Heart right ventricle (tissue), 16 donors: ENCODE data around the gene CRYGD. TPM values are rescaled to one million over a fixed set of nuclear protein-coding genes. Genes with fewer than 3 reads are reported as not detected.
"Not testable (repeated sequence)": the region's sequence is repeated elsewhere in the genome, so short reads cannot be mapped to it uniquely, and the experiment has no call there.

Experiments used
- ATAC-seq, 8 donors: fragments of 200-7000 bp; cut with Tn5 transposase; one replicate each; pipeline ENCODE4 v1.9.1; 2020; ENCODE audit warnings: mild to moderate bottlenecking in 8 of 8, moderate library complexity in 8 of 8, moderate number of reproducible peaks in 1 of 8
- DNase-seq, 2 donors: peaks; one replicate each; pipeline ENCODE4 v3.0.0-alpha.2; 2020
- H3K27ac ChIP-seq, 10 donors: fragments of 200-600 bp; sonication (generic) in 2 of 10; one replicate each; pipeline versions ENCODE4 v1.5.0 to v1.8.0; 2020 to 2022; ENCODE audit warnings: mild to moderate bottlenecking in 3 of 10
- H3K27me3 ChIP-seq, 7 donors: fragments of 200-600 bp; one replicate each; pipeline ENCODE4 v1.8.0; 2021 to 2022; ENCODE audit warnings: mild to moderate bottlenecking in 2 of 7
- H3K36me3 ChIP-seq, 9 donors: fragments of 200-600 bp; sonication (generic) in 1 of 9; one replicate each; pipeline versions ENCODE4 v1.5.0 to v1.8.0; 2020 to 2022; ENCODE audit warnings: mild to moderate bottlenecking in 2 of 9
- H3K4me1 ChIP-seq, 9 donors: fragments of 200-600 bp; sonication (generic) in 1 of 9; one replicate each; pipeline versions ENCODE4 v1.5.0 to v1.8.0; 2020 to 2022; ENCODE audit warnings: mild to moderate bottlenecking in 4 of 9
- H3K4me3 ChIP-seq, 10 donors: fragments of 200-600 bp; sonication (generic) in 2 of 10; one replicate each; pipeline versions ENCODE4 v1.5.0 to v1.8.0; 2020 to 2022; ENCODE audit warnings: mild to moderate bottlenecking in 7 of 10, moderate library complexity in 2 of 10
- H3K9me3 ChIP-seq, 11 donors: fragments of 200-600 bp in 10 of 11; sonication (generic) in 2 of 11; one replicate each; pipeline versions ENCODE4 v1.5.0 to v1.8.0; 2013 to 2022; ENCODE audit warnings: mild to moderate bottlenecking in 2 of 11, control low read depth in 1 of 11, moderate library complexity in 1 of 11
- CTCF ChIP-seq, 9 donors: fragments of 200-600 bp; sonication (generic) in 2 of 9; IDR thresholded peaks; one replicate each; pipeline versions ENCODE4 v1.5.0 to v1.8.0; 2021 to 2022; ENCODE audit warnings: antibody characterized with exemption in 9 of 9, mild to moderate bottlenecking in 5 of 9, moderate library complexity in 1 of 9
- WGBS, 2 donors: extraction: QIAGEN DNeasy Blood & Tissue Kit; methylation state at CpG; one replicate each; pipeline ENCODE4 v1.1.7; 2013; ENCODE audit warnings: inconsistent platforms in 1 of 2; 5-methylcytosine and 5-hydroxymethylcytosine counted together
- intact Hi-C, 10 donors: fragments of 100-400 bp; cut with DNase I; formaldehyde crosslinking; loops; one replicate each; pipeline versions ENCODE4 v1.11.1 to v1.14.2; 2022
- polyA plus RNA-seq, 2 donors: library from polyadenylated mRNA; stranded (reverse); fragments of 200-250 nt; gene quantifications; one replicate each; pipeline ENCODE4 v1.2.3, GENCODE V29; 2013
- total RNA-seq, 10 donors: library from RNA; stranded (reverse); fragmentation: NEBNext Ultra II Directional in 3 of 10; extraction: Animal tissue kit (Norgen Biotek cat#: 25700) in 3 of 10; gene quantifications; one replicate each; pipeline versions ENCODE4 v1.2.1 to v1.2.4, GENCODE V29; 2021 to 2023
- donor health status: Arrhythmogenic right ventricular cardiomyopathy.
- donor health status: ischemic (EF 13 %, LVEDD 7.1; RV severe dilation, severe dysfunction).
- donor health status: healthy with polysubstance abuse.
- donor health status: DM: no; HTN: yes; CAD: no.
- donor health status: DM: no; HTN: no; CAD: no.
- donor health status: ischemic (EF 25% LVEDD 6.9; RV normal size, moderate dysfunction).
- donor health status: ischemic (EF 25% LVEDD 5.7; RV mildly dilated, moderate dysfunction).
- donor health status: healthy.
- donor health status: DM: yes; HTN: yes; CAD: no.
- donor health status: Ischemic cardiomyopathy.
- donor health status: ischemic (EF 35%, LVEDD 5.7; RV mildly dilated, moderate dysfunction).
- donor health status: nonischemic (EF 11% LVEDD 7.7; RV severe dilation, severe dysfunction).
- donor health status: DM: yes; HTN: yes; CAD: no.
- donor health status: PGD.
- donor health status: ischemic (EF 29% LVEDD 5.4; RV normal size, mild dysfunction).
- donor health status: nonischemic (EF 23%, LVEDD 6.1; RV moderate dilation, normal function).

The CRYGD gene
- total and polyA plus RNA-seq, 12 donors = not detected

- ATAC-seq = no peak
- TF ChIP-seq CTCF (IDR thresholded peaks at IDR 0.05) = no peak
- WGBS, 2 donors = 44 to 52% methylated on average over 8 of the region's 8 CpGs
Measured at GRCh38 chr2:208142240-208142924, 18.1 kb upstream of the CRYGD start.

GRCh38 chr2:208139447-208139846 is 15.1 kb upstream of the CRYGD start:
- H3K27me3 ChIP-seq = peaks cover 0 to 3% (median 0%) of the 10 kb centered on the region in 7 donors
- DNase-seq (no peak), ATAC-seq (no peak)
- peaks cover 0 to 9% (median 0%) of the 10 kb centered on the region in 11 donors for H3K9me3 ChIP-seq
- no peaks in the 10 kb centered on the region for H3K36me3 ChIP-seq
- no peaks in the 10 kb centered on the region for H3K4me1 ChIP-seq
- no peak for TF ChIP-seq CTCF (IDR thresholded peaks at IDR 0.05)
- 85 to 87% methylated on average over 18 of the region's 18 CpGs for WGBS, 2 donors
- intact Hi-C loops = no loop called here
- H3K4me3 ChIP-seq = no peak overlapping the region
- no peak overlapping the region for H3K27ac ChIP-seq

More at GRCh38 chr2:208142240-208142924, 18.1 kb upstream of the CRYGD start:
- intact Hi-C loops = no loop called here
- Histone ChIP-seq H3K27me3 (no peaks in the 10 kb centered on the region), H3K9me3 (peaks cover 0 to 9% (median 0%) of the 10 kb centered on the region in 11 donors), H3K36me3 (no peaks in the 10 kb centered on the region), H3K4me1 (no peaks in the 10 kb centered on the region), H3K27ac (no peak overlapping the region), H3K4me3 (no peak overlapping the region)
- DNase-seq = no peak

- ATAC-seq, DNase-seq, H3K27ac ChIP-seq, H3K36me3 ChIP-seq, H3K4me3 ChIP-seq, H3K4me1 ChIP-seq, H3K9me3 ChIP-seq, intact Hi-C loops, H3K27me3 ChIP-seq: not testable (repeated sequence)
- WGBS, 2 donors = 92 to 97% methylated on average over 7 of the region's 7 CpGs
Measured at GRCh38 chr2:208138334-208138733, 14.0 kb upstream of the CRYGD start.

- Histone ChIP-seq H3K27ac (no peak overlapping the region), H3K27me3 (peaks cover 0 to 3% (median 0%) of the 10 kb centered on the region in 7 donors), H3K4me3 (no peak overlapping the region), H3K9me3 (peaks cover 0 to 9% (median 0%) of the 10 kb centered on the region in 11 donors), H3K4me1 (no peaks in the 10 kb centered on the region), H3K36me3 (no peaks in the 10 kb centered on the region)
- intact Hi-C loops = no loop called here
- DNase-seq (no peak), ATAC-seq (no peak)
- no peak for TF ChIP-seq CTCF (IDR thresholded peaks at IDR 0.05)
- WGBS, 2 donors = 92 to 95% methylated on average over 2 of the region's 2 CpGs
Measured at GRCh38 chr2:208136716-208137094, 12.4 kb upstream of the CRYGD start.
